Thyroid gland (tissue), 4 donors: ENCODE measurements around the gene TTN.

Source experiments
- POLR2A ChIP-seq, 2 donors: fragments of 450-650 bp; IDR thresholded peaks; one replicate each; pipeline ENCODE4 v1.6.1; 2017; ENCODE audit warnings: antibody characterized with exemption in 2 of 2, mild to moderate bottlenecking in 2 of 2, moderate library complexity in 1 of 2
- TF ChIP-seq, protein P1 (sequence below), 6 experiments: fragments of 200-600 bp in 3 of 6; fragments of 450-650 bp in 3 of 6; sonication (generic) in 3 of 6; IDR thresholded peaks; one replicate each; pipeline ENCODE4 v1.5.1; 2016 to 2019; ENCODE audit warnings: antibody characterized with exemption in 6 of 6, mild to moderate bottlenecking in 2 of 6, inconsistent platforms in 1 of 6, moderate library complexity in 1 of 6

DNA sequence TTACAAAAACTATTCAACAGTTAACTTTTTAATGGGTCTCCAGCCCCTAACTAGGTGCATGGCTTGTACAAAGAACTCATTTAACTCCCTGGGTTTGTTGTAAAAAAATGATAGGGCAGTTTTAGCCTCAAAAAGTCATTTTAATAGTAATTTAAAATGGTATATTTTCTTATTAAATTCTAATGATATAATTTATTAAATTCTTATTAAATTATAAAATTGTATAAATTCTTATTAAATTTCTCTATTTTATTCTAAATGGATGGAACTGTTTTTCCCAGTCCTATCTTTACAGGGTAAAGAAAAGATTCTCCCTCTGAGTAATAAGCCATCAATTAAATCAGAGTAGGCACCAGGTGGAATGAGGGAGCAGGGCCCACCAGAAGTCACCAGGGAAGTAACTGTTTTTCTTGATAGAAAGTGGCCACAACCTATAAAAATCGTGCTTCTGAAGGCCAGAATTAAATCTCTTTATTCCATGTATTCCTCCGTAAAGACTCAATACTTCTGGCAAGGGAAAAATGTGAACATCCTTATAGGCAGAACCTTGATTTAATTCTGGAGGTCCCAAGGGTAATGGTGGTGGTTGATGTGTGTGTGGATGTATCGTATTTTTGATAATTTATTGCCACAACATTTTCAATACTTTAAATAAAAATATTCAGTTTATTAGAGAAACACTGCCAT lies 329.6 kb downstream of the TTN start:
- TF ChIP-seq, protein P1, sequence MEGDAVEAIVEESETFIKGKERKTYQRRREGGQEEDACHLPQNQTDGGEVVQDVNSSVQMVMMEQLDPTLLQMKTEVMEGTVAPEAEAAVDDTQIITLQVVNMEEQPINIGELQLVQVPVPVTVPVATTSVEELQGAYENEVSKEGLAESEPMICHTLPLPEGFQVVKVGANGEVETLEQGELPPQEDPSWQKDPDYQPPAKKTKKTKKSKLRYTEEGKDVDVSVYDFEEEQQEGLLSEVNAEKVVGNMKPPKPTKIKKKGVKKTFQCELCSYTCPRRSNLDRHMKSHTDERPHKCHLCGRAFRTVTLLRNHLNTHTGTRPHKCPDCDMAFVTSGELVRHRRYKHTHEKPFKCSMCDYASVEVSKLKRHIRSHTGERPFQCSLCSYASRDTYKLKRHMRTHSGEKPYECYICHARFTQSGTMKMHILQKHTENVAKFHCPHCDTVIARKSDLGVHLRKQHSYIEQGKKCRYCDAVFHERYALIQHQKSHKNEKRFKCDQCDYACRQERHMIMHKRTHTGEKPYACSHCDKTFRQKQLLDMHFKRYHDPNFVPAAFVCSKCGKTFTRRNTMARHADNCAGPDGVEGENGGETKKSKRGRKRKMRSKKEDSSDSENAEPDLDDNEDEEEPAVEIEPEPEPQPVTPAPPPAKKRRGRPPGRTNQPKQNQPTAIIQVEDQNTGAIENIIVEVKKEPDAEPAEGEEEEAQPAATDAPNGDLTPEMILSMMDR (IDR thresholded peaks at IDR 0.05), result no peak
- TF ChIP-seq POLR2A (IDR thresholded peaks at IDR 0.05), result no peak
